ENCODE results near the gene JPT2.

Gene JPT2

DNA sequence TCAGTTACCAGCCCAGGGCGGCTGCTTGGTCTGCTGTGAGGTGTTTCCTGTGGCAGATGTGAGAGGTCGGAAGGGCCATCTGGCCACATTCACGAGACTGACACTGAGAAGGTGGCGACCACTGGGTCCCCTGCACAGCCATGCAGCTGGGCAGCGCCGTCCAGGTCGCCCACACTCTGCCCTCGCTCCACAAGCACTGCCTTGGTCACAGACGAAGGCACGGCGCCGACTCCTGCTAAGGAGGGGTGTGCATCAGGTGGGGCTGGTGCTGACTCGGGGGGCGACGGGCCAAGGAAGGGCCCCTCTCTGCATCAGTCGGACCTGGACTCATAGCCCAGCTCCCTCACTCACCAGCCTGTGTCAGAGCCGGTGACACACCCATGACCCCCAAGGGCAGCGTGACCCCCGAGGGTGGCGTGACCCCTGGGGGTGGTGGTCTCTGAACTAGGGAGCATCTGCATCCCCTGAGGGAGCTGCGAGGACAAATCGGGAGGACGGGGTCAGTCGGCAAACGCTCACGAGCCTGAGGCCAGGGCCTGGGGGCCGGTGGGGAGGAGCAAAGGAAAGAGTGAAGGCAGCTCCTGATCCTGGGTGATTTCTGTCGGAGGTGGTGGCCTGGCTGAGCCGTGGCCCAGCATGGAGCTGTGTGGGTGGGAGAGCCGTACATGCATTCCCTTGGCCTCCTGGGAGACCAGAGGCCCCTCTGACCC, 62.9 kb downstream of the JPT2 start:
- no peak for DNase-seq

DNA sequence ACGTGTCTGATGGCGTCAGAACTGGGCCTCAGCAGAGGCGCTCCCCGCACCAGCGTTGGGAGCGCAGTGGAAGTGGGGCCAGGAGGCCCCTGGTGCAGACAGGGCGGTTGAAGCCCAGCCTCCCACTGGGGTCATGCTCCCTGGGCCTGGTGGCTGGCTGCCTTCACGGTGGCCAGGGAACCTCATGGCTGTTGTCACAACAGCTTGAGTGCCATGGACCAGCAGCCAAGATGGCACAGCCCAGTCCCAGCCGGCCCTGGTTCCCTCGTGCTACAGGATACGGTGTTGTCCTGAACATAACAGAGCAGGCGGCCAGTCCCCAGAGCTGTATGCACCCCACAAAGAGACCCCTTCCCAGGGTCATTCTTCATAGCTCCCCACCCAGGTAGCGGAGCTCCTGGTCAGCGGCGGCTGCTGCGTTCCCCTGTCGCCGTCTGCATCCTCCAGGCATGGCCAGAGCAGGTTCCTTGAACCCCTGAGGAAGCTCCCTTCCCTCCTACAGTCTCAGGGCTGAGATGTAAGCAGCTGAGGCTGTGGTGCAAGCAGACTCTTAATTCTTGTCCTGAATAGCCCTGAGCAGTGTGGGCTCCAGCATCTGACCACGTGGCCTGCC, 63.6 kb downstream of the JPT2 start:
- no peak for DNase-seq

DNA sequence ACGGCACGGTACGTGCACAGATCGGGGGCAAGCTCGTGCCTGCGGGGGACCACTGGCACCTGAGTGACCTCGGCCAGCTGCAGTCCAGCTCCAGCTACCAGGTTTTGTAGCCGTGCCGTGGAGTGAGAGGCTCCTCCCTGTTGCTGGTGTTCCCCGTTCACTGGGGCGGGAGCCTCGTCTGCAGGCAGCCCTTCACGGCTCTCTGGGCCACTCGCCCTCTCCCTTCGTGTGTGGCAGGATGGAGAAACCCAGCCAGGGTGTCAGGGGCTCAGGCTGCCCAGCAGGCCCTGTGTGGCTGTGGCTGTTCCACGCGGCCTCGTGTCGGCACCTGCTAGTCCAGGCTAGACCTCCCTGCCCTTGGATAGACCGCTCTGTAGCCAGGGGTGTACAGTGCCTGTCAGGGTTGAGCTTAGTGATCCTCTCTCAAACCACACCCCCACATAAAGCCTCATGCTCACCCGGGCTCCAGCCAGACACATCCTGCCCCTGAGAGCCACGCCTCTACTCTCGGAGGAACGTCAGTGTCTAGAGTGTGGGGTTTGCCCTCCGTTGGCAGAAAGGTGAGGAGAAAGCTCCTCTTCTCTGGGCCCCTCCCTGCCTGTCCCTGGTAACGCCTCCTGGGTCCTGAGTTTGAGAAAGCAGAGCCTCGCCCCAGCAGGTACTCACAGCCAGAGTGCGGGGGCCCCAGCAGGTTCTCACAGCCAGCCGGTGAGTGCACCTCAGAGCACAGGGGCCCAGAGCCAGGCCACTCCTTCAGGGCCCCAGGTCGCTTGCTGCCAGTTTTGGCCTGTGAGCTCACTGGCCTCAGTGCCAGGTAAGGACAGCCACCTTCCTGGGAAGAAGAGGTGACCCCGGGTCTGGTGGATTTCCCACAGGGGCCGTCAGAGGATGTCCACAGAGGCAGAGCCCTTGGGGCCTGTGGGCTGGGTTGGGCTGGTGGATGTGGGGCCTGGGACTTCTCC, 65.6 kb downstream of the JPT2 start:
- no peak for DNase-seq

DNA sequence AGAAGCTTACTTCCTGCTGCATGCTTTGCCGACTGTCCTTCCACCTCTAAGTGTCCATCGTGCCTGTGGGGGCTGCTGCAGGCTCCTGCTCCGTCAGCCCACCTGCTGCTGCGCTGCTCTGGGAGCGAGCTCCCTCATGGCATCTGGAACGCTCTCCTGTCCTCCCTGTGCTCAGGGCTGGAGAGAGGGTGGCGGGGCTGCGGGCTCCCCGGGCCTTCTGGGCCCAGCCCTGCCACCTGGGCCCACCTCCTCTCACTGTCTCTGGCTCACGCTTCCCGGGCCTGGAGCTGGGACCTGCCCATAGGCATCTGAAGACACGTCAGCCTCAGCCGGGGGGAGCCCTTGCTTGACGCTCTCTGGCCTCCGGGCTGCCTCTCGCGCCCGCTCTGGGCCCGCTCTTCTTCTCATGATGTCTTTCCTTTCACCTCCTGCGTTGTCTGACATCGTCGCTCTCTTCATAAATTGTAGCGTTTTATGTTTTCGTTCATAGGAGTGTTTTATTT, 66.3 kb downstream of the JPT2 start:
- no peak for DNase-seq

DNA sequence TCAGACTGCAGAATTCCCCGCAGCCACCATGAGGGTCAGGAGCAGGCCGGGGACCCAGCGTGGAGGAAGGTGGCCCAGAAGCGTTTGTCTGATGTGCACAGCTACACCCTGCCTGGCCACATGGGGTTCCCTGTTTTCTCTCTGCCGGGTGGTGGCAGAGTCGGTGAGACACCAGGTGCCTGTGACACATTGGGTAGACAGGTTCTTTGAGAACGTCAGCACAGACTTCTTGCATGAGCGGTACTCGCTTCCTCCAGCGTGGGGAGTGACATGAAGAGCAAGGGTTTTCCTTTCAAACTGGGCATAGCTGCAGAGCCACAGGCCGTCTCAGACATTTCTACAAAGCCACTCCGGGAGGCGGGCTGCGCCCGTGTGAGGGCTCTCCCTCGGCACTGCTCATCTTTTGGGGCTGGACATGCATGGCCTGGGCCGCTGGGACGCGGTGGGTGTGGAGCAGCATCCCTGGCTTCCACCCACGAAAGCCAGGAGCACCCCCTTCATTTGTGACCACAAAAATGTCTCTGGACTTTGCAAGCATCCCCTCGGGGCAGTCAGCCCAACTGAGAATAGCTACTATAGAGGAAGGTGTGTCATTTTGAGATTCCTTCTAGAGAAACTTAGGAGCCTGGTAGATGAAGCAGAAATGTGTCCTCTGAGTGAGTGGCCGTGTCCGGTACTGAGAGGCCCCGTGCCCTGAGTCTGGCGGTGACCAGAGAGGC, 67.3 kb downstream of the JPT2 start:
- no peak for DNase-seq

DNA sequence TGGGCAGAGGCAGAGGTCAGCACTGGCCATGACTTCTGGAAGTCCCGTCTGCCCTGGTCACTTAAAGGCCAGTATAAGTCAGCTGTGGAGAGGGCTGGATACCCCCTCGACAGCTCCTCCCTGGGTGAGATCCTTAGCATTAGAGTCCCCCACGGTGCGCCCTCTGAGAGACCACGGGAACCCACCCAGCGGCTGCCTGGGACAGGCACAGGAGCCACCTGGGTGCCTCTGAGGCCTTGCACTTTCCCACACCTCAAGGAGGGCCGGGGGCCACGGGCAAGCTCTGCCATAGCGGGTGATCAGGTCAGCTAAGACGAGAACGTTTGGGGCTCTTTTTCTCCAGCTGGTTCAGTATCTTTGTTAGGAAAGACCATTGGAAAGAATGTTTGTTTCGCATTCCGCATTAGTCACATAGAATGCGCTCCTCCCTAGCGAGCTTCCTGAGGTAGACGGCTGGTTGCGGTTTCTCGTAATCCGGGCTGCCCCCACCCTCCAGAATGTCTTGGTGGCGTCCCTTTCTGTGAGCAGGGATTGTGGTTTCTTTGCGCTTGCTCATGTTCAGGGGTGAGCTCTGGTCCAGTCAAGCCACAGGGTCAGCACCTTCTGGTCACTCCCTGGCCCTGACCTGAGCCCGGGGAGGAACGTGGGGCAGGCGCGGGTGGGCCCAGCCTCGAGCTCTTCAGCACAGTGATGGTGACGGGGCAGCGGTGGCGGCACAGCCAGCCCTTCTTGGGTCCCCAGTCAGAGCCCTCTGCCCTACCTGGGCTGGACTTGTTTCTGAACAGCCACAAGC, 68.0 kb downstream of the JPT2 start:
- DNase-seq, result no peak

DNA sequence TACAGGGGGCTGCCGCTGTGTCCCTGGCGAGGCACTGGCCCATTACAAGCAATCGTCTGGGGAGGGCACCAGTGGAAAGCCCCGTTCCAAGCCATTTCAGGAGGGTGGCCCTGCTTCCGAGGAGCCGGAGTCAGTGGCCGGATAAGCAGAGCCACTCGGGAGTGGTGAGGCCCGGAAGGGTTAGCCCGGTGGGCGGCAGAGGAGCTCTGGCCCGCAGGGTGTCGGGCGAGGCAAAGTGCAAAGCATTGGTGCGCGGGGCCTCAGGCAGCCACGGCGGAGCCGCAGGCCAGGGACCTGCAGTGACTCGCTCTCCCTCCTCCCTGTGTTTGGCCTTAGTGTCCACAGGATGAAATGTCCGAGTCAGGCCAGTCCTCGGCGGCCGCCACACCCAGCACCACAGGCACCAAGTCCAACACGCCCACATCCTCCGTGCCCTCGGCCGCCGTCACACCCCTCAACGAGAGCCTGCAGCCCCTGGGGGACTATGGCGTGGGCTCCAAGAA, 68.7 kb downstream of the JPT2 start:
- DNase-seq, result no peak

DNA sequence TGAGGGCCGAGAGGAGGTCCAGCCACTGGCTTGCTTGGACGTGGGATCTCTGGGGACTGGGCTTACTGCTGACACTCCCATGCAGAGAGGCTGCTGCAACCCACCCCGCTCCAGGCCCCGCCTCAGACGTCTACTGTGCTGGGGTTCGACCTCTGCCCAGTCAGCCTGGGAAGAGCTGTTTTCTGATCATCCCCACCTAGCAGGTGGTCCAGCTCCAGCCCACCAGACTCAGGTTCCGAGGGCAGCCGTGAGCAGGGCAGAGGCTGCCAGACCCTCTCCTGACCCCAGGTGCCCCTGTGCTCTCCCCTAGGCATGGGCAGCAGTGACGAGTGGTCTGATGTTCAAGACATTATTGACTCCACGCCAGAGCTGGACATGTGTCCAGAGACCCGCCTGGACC, 69.9 kb downstream of the JPT2 start:
- no peak for DNase-seq

DNA sequence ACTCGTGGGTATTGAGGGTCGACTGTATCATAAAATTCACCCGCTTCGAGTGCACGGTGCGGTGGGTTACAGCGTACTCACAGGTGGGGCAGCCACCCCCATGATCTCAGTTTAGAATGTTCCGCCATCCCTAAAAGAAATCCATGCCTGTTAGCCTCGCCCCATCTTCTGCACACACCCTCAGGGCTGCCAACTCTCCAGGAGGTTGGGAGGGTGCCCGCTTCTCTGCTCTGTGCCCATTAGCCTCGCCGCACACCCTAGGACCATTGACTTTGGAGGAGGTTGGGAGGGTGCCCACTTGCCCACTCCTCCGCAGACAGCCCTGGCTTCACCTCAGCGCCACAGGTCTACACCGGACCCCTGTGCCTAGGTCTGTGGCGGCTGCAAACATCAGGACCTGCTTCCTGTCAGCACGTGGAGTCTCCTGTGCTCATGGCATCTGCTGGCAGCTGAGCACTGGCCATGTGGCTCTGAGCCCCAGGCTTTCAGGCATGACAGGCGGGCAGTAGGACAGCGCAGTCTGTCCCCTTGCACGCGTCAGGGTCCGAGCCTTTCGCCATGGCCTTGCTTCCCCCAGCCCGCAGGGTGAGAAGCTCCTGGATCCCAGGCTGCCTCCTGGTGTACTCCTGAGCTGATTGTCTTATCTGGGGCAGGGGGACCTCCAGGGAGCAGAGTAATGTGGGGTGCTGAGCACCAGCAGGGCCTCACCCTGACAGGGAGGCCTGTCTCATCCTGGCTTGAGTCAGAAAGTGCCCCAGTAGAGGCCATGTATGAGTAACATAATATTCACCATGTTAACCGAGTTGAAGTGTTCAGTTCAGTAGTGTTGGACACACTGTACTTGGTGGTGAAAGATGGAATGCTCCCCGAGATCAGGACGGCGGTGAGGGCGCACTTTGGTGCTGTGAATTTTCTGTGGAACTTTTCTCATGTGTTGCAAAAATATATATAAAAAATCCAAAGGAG, 71.4 kb downstream of the JPT2 start:
- DNase-seq, result no peak
